Measurements from ENCODE around the gene KCNT1. TPM values are rescaled to one million over a fixed set of nuclear protein-coding genes. Genes with fewer than 3 reads are reported as not detected.

Gene KCNT1
- total RNA-seq, 1 experiment from 2014 or later: 0.17 TPM

DNA sequence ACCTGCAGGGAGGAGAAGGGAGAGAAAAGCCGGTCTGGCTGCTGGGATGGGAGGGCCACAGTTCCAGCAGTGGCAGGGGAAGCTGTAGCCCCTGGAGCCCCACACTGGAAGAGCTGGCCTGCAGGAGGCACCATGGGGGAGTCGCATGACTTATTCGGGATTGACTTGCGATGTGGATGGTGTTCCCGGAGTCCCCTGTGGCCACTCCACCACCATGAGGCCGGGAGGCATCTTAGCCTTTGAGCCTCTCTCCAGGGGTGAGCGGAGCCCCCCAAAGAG lies 92.0 kb downstream of the KCNT1 start:
- RAD21 ChIA-PET (ENCODE audit: low non-redundant PET in 1 of 2, low total read pairs in 2 of 2, uncharacterized antibody in 2 of 2, unreplicated experiment in 2 of 2): no interaction called here
- intact Hi-C loops (cut with micrococcal nuclease): no loop called here
- H3K9me2 ChIP-seq (ENCODE audit: insufficient read depth): no peaks in the 10 kb centered on the region

GRCh38 chr9:135794361-135794885 lies 92.4 kb downstream of the KCNT1 start:
- intact Hi-C loops (cut with micrococcal nuclease): no loop called here
- no peak overlapping the region for H3K4me3 ChIP-seq (replicated peaks in 1 of 2; ENCODE audit: low read depth in 1 of 2, low read length in 2 of 2)
- RAD21 ChIA-PET (ENCODE audit: low non-redundant PET in 1 of 2, low total read pairs in 2 of 2, uncharacterized antibody in 2 of 2, unreplicated experiment in 2 of 2): no interaction called here
- no peaks in the 10 kb centered on the region for H3K9me2 ChIP-seq (ENCODE audit: insufficient read depth)
- H3K4me1 ChIP-seq (ENCODE audit: control insufficient read depth in 1 of 2, insufficient read depth in 2 of 2, low read length in 2 of 2): peaks cover 0 to 4% of the 10 kb centered on the region in 2 experiments; a peak in 1 of 4 replicates
- no peak for ATAC-seq
- no peak for DNase-seq (ENCODE audit: low read depth, low spot score)
- H3K27me3 ChIP-seq (ENCODE audit: insufficient read depth, low read length): no peaks in the 10 kb centered on the region
- H3K27ac ChIP-seq (ENCODE audit: low read depth, low read length): no peak overlapping the region
- no peak for TF ChIP-seq RAD21 (IDR thresholded peaks at IDR 0.05; ENCODE audit: low read depth)
- TF ChIP-seq, protein P1, sequence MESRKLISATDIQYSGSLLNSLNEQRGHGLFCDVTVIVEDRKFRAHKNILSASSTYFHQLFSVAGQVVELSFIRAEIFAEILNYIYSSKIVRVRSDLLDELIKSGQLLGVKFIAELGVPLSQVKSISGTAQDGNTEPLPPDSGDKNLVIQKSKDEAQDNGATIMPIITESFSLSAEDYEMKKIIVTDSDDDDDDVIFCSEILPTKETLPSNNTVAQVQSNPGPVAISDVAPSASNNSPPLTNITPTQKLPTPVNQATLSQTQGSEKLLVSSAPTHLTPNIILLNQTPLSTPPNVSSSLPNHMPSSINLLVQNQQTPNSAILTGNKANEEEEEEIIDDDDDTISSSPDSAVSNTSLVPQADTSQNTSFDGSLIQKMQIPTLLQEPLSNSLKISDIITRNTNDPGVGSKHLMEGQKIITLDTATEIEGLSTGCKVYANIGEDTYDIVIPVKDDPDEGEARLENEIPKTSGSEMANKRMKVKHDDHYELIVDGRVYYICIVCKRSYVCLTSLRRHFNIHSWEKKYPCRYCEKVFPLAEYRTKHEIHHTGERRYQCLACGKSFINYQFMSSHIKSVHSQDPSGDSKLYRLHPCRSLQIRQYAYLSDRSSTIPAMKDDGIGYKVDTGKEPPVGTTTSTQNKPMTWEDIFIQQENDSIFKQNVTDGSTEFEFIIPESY (IDR thresholded peaks at IDR 0.05; ENCODE audit: extremely low read depth, insufficient replicate concordance, low read length): no peak
- TF ChIP-seq REST (IDR thresholded peaks at IDR 0.05; ENCODE audit: low read depth): no peak
- TF ChIP-seq POLR2AphosphoS5 (IDR thresholded peaks at IDR 0.05; ENCODE audit: low read depth, low read length): no peak
- no peak for TF ChIP-seq CEBPB (IDR thresholded peaks at IDR 0.05; ENCODE audit: low read depth)
- no peaks in the 10 kb centered on the region for H4K20me1 ChIP-seq (ENCODE audit: insufficient read depth)
- no TSS peak for BruUV-seq (replicated peaks)
- H3K9ac ChIP-seq (ENCODE audit: low read length): no peak overlapping the region
- POLR2A ChIA-PET: no interaction called here
- CTCF ChIA-PET: interaction anchor here (1.4 kb wide), 1 partner anchor 173 kb away, joined by 3 read pairs; no protein-coding TSS in a partner anchor
- H3K4me2 ChIP-seq (ENCODE audit: low read length): no peak overlapping the region
- no peak overlapping the region for H2AFZ ChIP-seq (ENCODE audit: low read depth, low read length, poor library complexity, severe bottlenecking)
- no peaks in the 10 kb centered on the region for H3K36me3 ChIP-seq (ENCODE audit: control insufficient read depth in 1 of 2, insufficient read depth in 2 of 2, low read length in 2 of 2)
- no peaks in the 10 kb centered on the region for H3K79me2 ChIP-seq (ENCODE audit: insufficient read depth, low read length)
- no peaks in the 10 kb centered on the region for H3K9me3 ChIP-seq (ENCODE audit: control insufficient read depth in 1 of 2, insufficient read depth in 1 of 2, low read depth in 1 of 2, low read length in 2 of 2)

More for the DNA sequence above, 92.0 kb downstream of the KCNT1 start:
- Histone ChIP-seq H3K36me3 (ENCODE audit: control insufficient read depth in 1 of 2, insufficient read depth in 2 of 2, low read length in 2 of 2) (no peaks in the 10 kb centered on the region), H3K4me3 (replicated peaks in 1 of 2; ENCODE audit: low read depth in 1 of 2, low read length in 2 of 2) (no peak overlapping the region), H3K4me2 (ENCODE audit: low read length) (no peak overlapping the region), H3K9ac (ENCODE audit: low read length) (no peak overlapping the region), H3K4me1 (ENCODE audit: control insufficient read depth in 1 of 2, insufficient read depth in 2 of 2, low read length in 2 of 2) (peaks cover 0 to 4% of the 10 kb centered on the region in 2 experiments; a peak in 1 of 4 replicates), H3K27me3 (ENCODE audit: insufficient read depth, low read length) (no peaks in the 10 kb centered on the region), H3K9me3 (ENCODE audit: control insufficient read depth in 1 of 2, insufficient read depth in 1 of 2, low read depth in 1 of 2, low read length in 2 of 2) (no peaks in the 10 kb centered on the region), H3K79me2 (ENCODE audit: insufficient read depth, low read length) (no peaks in the 10 kb centered on the region), H2AFZ (ENCODE audit: low read depth, low read length, poor library complexity, severe bottlenecking) (no peak overlapping the region), H4K20me1 (ENCODE audit: insufficient read depth) (no peaks in the 10 kb centered on the region), H3K27ac (ENCODE audit: low read depth, low read length) (no peak overlapping the region)
- POLR2A ChIA-PET: no interaction called here
- CTCF ChIA-PET: interaction anchor here (1.4 kb wide), 1 partner anchor 174 kb away, joined by 3 read pairs; no protein-coding TSS in a partner anchor
- BruUV-seq (replicated peaks): no TSS peak
- DNase-seq (ENCODE audit: low read depth, low spot score) (no peak), ATAC-seq (no peak)
- TF ChIP-seq, protein P2, sequence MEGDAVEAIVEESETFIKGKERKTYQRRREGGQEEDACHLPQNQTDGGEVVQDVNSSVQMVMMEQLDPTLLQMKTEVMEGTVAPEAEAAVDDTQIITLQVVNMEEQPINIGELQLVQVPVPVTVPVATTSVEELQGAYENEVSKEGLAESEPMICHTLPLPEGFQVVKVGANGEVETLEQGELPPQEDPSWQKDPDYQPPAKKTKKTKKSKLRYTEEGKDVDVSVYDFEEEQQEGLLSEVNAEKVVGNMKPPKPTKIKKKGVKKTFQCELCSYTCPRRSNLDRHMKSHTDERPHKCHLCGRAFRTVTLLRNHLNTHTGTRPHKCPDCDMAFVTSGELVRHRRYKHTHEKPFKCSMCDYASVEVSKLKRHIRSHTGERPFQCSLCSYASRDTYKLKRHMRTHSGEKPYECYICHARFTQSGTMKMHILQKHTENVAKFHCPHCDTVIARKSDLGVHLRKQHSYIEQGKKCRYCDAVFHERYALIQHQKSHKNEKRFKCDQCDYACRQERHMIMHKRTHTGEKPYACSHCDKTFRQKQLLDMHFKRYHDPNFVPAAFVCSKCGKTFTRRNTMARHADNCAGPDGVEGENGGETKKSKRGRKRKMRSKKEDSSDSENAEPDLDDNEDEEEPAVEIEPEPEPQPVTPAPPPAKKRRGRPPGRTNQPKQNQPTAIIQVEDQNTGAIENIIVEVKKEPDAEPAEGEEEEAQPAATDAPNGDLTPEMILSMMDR (IDR thresholded peaks at IDR 0.05 in 2 of 3, conservative IDR thresholded peaks at IDR 0.05 in 1 of 3; ENCODE audit: borderline replicate concordance in 1 of 3, insufficient read depth in 1 of 3, low read depth in 2 of 3, low read length in 2 of 3): no peak
- no peak for TF ChIP-seq JUND (IDR thresholded peaks at IDR 0.05)
- TF ChIP-seq POLR2AphosphoS5 (IDR thresholded peaks at IDR 0.05; ENCODE audit: low read depth, low read length): no peak

Data from HCT116 (cell line).